HG03064 (cell line): ENCODE measurements around the gene LIMS1.
"Not testable (repeated sequence)": the region's sequence is repeated elsewhere in the genome, so short reads cannot be mapped to it uniquely, and the experiment has no call there.

Experiments used
- ATAC-seq: cut with Tn5 transposase; IDR thresholded peaks from one replicate; pipeline ENCODE4 v1.9.1; 2021; ENCODE audit warnings: low read depth; ENCODE audit not compliant: unreplicated experiment

The LIMS1 gene

GRCh38 chr2:108585436-108585835 lies 51.2 kb downstream of the LIMS1 start:
- ATAC-seq: no peak

- ATAC-seq: no peak
Observed at GRCh38 chr2:108586116-108586515, 51.8 kb downstream of the LIMS1 start.

GRCh38 chr2:108586631-108587030 lies 52.4 kb downstream of the LIMS1 start:
- ATAC-seq: no peak

GRCh38 chr2:108587621-108588020 lies 53.4 kb downstream of the LIMS1 start:
- ATAC-seq: no peak

- ATAC-seq: no peak
Observed at GRCh38 chr2:108588070-108588668, 53.9 kb downstream of the LIMS1 start.

GRCh38 chr2:108589372-108589771 lies 55.1 kb downstream of the LIMS1 start:
- no peak for ATAC-seq

GRCh38 chr2:108589781-108590180 lies 55.5 kb downstream of the LIMS1 start:
- no peak for ATAC-seq

- ATAC-seq: no peak
Observed at GRCh38 chr2:108591163-108591562, 56.9 kb downstream of the LIMS1 start.

GRCh38 chr2:108593547-108594098 lies 59.4 kb downstream of the LIMS1 start:
- no peak for ATAC-seq

GRCh38 chr2:108594132-108594981 lies 60.1 kb downstream of the LIMS1 start:
- peak; percentile 94 for ATAC-seq

GRCh38 chr2:108594982-108595464 lies 60.8 kb downstream of the LIMS1 start:
- ATAC-seq: no peak

GRCh38 chr2:108595771-108596170 lies 61.5 kb downstream of the LIMS1 start:
- not testable (repeated sequence) for ATAC-seq

GRCh38 chr2:108597105-108597744 lies 63.0 kb downstream of the LIMS1 start:
- ATAC-seq: not testable (repeated sequence)

- not testable (repeated sequence) for ATAC-seq
Observed at GRCh38 chr2:108601199-108601598, 66.9 kb downstream of the LIMS1 start.

- ATAC-seq: no peak
Observed at GRCh38 chr2:108602422-108602821, 68.2 kb downstream of the LIMS1 start.

- ATAC-seq: no peak
Observed at GRCh38 chr2:108604196-108604595, 69.9 kb downstream of the LIMS1 start.

GRCh38 chr2:108605947-108606346 lies 71.7 kb downstream of the LIMS1 start:
- peak; percentile 49 for ATAC-seq

- ATAC-seq: no peak
Observed at GRCh38 chr2:108607706-108608301, 73.5 kb downstream of the LIMS1 start.

GRCh38 chr2:108611021-108611420 lies 76.8 kb downstream of the LIMS1 start:
- no peak for ATAC-seq

- ATAC-seq: peak; percentile 72
Observed at GRCh38 chr2:108612153-108612513, 77.9 kb downstream of the LIMS1 start.
